GM19324 (cell line): ENCODE results near the gene PLK5.
"Not testable (repeated sequence)": the region's sequence is repeated elsewhere in the genome, so short reads cannot be mapped to it uniquely, and the experiment has no call there.

Experiments
- ATAC-seq: cut with Tn5 transposase; IDR thresholded peaks from one replicate; pipeline ENCODE4 v1.9.1; 2021; ENCODE audit warnings: mild to moderate bottlenecking, moderate library complexity; ENCODE audit not compliant: unreplicated experiment, low FRiP score

The PLK5 gene

DNA sequence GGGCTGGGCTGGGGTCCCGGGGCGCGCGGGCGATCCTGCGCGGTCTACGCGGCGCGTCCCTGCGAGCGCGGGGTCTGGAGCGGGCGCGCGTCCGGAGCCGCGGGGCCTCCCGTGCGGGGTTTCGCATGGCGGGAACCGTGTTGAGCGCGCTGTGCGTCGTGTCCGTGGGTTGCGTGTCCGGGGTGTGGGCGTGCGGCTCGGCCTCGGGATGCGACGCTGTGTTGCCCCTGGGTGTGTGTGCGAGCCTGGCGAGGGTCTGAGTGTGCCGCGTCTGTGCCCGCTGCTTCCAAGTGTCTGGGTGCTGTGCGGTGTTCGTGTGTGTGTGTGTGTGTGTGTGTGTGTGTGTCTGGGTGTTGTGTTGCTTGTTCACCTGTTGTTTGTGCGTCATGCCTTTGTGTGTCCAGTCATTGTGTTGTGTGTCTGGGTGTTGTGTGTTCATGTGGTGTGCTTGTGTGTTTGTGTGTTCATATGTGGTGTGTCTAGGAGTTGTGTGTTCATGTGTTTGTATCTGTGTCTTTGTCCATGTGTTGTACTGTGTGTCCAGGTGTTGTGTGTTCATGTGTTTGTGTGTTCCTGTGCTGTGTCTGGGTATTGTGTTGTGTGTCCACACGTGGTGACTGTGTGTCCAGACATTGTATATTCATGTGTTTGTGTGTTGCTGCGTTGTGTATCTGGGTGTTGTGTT, 552 bp downstream of the PLK5 start:
- ATAC-seq, result no peak

DNA sequence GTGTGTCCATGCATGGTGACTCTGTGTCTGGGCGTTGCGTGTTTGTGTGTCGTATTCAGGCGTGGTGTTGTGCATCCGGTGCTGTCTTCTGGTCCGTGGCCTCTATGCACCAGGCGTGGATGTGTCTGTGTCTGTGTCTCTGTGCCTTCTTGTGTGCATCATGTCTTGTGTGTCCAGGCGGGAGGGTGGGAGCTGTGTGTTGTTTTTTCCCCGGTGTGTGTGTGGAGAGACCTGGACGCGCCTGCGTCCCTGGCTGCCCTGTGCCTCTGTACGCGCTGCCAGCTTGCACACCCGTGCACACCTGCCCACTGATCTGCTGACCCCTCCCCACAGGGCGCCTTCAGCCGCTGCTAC, 1.1 kb downstream of the PLK5 start:
- ATAC-seq, result no peak

DNA sequence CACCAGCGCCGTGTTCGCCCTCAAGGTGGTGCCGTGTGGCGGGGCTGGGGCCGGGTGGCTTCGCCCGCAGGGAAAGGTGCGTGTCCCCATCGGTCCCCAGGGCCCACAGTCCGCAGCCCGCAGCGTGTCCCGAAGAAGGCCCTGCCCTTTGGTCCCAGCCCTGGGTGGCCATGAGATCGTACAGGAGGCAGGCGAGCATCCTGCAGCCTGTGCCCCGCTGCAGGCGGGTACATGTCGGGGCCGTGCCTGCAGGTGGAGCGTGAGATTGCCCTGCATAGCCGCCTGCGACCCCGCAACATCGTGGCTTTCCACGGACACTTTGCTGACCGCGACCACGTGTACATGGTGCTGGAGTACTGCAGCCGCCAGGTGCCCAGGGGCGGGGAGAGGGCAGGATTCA, 1.5 kb downstream of the PLK5 start:
- no peak for ATAC-seq

DNA sequence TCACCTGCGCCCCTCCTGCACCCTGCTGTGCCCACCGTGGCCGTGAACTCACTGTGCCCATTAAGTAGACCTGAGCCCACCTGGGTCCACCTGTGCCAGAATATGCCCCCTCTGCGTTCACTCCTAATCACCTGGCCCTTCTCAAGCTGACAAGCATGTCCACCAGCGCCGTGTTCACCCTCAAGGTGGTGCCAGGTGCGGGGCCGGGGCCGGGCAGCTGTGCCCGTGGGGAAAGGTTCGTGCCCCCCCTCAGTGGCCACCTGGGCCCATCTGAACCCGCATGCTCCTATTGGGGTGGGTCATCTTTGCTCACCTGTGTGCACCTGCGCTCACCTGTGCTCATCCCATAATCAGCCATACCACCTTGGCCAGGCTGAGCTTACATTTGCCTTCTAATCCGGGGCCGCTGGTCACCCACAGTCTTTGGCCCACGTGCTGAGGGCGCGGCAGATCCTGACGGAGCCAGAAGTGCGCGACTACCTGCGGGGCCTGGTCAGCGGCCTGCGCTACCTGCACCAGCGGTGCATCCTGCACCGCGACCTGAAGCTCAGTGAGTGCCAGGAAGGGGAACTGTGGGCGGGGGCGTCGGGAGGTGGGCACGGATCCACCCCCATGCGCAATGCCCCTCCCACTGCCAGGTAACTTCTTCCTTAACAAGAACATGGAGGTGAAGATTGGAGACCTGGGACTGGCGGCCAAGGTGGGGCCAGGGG, 2.3 kb downstream of the PLK5 start:
- no peak for ATAC-seq

DNA sequence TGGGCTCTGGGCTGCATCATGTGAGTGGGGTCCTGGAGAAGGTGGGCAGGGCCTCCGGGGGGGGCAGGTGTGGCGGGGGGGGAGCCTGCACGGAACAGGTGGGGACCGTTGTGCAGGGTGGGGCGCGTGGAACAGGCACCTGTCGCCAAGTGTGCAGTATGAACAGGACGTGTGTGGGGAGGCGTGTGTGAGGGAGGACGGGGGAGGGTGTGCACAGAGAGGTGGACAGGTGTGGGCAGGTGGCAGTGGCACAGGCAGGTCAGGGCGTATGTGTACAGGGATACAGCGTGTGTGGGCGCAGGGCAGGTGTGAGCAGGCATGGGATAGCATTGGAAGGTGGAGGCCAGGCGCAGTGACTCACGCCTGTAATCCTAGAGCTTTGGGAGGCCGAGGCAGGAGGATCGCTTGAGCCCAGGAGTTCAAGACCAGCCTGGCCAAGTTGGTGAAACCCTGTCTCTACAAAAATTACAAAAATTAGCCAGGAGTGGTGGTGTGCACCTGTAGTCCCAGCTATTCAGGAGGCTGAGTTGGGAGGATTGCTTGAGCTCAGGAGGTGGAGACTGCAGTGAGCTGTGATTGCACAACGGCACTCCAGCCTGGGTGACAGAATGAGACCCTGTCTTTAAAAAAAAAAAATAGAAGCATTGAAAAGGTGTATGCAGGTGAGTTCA, 3.2 kb downstream of the PLK5 start:
- no peak for ATAC-seq

DNA sequence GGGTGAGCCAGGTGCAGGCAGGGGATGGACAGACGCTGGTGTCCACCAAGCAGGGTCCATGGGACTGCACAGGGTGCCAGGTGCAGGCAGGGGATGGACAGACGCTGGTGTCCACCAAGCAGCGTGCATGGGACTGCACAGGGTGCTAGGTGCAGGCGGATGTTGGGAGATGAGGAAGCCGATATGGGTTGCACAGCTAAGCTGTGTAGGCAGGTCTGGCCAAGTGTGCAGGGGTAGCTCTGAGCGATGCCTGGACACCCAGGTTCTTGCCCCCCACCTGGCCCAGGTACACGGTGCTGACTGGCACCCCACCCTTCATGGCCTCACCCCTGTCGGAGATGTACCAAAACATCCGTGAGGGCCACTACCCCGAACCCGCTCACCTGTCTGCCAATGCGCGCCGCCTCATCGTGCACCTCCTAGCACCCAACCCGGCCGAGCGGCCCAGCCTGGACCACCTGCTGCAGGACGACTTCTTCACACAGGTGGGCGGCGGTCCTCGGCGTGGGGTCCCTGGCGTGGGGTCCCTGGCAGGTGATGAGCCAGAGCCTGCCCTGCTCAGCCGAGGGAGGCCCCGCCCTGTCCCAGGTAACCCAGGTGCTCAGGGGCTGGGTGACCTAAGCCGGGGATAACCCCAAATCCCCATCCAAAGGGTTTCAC, 3.9 kb downstream of the PLK5 start:
- no peak for ATAC-seq

DNA sequence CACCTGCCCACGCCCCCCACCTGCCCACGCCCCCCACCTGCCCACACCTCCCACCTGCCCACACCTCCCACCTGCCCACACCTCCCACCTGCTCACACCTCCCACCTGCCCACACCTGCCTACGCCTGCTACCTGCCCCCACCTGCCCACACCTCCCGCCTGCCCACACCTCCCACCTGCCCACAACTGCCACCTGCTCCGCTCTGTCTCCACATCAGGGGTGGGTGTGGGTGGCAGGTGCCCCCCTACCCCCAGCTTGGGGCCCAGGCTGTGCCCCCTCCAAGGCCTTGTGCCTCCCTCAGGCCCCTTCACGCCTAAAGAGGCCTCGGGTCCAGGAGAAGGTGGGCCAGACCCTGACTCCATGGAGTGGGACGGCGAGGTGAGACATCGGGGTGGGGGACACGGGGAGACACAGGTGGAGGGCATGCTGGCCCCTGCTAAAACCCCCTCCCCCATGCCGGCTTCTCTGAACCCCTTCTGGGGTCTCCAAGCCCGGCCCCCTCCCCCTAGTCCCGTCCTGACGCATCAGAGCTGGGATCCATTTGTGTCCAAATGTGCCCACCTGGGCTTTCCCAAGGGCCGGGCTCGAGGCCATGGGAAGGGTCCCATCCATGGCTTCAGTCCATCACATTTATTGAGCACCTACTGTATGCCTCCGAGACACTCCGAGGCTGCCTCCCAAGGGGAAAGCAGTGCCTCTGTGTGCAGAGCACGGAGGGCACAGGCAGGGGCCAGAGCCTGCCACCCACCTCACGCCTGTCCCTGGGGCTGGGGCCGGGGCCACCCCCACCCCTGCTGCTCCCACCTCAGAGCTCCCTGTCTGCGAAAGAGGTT, 4.9 kb downstream of the PLK5 start:
- ATAC-seq, result no peak

DNA sequence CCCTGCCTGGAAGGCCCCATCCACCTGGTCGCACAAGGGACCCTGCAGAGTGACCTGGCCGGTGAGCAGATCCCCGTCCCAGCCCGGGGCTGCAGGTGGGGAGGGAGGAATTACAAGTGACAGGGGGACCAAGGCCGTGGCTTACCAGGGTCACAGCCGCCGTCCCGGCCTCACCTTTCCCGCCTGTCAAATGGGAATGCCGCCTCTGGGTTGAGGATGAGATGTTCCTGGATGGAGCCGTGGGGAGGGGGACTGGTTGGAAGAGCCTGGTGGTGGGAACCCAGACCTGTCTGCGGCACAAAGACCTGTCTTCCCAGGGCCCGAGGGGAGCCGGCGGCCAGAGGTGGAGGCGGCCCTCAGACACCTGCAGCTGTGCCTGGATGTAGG, 5.5 kb downstream of the PLK5 start:
- no peak for ATAC-seq

DNA sequence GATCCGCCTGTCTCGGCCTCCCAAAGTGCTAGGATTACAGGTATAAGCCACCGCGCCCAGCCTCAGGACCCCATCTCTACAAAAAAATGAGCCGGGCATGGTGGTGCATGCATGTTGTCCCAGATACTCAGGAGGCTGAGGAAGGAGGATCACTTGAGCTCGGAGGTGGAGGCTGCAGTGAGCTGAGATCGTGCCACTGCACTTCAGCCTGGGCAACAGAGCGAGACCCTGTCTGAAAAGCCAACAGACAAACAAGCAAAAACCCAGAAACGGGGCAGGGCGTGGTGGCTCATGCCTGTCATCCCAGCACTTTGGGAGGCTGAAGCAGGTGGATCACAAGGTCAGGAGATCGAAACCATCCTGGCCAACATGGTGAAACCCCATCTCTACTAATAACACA, 7.0 kb downstream of the PLK5 start:
- not testable (repeated sequence) for ATAC-seq

DNA sequence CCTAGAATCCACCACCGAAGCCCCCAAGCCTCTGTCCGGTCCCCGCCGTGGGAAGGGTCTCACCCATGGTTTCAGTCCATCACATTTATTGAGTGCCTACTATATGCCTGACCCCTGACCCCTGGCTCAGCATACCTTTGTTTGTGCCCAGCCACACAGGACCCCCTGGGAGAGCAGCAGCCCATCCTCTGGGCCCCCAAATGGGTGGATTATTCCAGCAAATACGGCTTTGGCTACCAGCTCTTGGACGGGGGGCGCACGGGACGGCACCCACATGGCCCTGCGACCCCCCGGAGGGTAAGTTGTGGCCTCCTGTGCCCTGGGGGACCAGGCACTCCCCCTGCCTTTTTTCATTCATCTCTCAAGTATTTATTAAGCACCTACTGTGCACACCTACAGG, 7.7 kb downstream of the PLK5 start:
- no peak for ATAC-seq

DNA sequence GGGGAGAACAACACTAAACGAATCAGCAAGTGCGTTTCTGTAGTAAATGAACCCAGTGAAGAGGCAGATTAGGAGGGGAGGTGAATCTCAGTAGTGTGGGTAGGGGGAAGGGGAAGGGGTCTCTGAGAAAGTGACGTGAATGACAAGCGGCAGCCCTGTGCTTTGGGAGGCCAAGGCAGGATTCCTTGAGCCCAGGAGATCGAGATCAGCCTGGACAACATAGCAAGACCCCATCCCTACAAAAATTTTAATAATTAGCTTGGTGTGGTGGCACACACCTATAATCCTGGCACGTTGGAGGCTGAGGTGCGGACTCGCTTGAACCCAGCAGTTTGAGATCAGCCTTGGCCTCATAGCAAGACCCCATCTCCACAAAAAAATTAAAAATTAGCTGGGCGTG, 8.1 kb downstream of the PLK5 start:
- no peak for ATAC-seq

DNA sequence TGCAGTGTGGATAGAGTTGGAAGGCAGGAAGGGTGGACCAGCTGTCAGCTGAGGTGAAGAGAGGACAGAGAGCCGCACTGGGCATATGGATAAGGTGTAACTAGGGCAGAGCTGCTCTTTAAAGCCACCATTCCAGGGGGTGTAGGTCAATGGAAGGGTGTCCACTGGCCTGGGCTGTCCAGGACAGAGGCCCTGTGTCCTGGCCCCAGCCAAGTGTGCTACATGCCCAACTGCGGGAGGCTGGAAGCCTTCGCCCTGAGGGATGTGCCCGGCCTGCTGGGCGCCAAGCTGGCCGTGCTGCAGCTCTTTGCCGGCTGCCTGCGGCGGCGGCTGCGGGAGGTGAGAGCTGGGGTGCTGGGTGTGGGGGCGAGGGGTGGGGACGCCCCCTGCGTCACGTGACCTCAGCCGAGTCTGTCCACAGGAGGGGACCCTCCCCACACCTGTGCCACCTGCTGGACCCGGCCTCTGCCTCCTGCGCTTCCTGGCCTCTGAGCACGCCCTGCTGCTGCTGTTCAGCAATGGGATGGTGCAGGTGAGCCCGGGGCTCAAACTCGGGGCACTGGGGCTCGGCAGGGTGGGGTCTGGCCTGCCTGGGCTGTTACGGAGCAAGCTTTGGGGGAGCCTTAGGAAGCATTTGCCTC, 9.8 kb downstream of the PLK5 start:
- ATAC-seq, result no peak

DNA sequence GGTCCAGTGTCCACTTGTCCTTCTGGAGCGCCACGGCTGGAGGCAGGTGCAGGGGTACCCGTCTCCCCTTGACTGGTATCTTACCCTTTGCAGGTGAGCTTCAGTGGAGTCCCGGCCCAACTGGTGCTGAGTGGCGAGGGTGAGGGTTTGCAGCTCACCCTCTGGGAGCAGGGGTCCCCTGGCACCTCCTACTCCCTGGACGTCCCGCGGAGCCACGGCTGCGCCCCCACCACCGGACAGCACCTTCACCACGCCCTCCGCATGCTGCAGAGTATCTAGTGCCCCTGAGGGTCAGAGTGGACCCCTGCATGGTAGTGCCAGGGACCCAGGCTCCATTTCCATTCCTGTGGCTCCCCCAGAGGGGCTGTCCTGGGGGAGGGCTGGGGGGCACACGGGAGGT, 11.1 kb downstream of the PLK5 start:
- ATAC-seq, result no peak

DNA sequence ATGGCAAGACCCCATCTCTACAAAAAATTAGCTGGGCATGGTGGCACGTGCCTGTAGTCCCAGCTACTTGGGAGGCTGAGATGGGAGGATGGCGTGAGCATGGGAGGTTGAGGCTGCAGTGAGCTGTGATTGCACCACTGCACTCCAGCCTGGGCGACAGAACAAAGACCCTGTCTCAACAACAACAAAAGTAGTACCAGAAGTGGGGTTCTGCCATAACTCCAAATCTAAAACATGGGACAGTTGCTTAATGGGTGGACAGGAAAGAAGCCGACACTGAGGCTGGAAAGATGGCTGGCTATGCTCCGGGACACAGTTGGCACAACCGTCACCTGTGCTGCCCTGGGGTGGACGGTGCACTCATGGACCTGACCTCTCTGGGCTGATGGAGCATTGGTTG, 11.8 kb downstream of the PLK5 start:
- not testable (repeated sequence) for ATAC-seq

DNA sequence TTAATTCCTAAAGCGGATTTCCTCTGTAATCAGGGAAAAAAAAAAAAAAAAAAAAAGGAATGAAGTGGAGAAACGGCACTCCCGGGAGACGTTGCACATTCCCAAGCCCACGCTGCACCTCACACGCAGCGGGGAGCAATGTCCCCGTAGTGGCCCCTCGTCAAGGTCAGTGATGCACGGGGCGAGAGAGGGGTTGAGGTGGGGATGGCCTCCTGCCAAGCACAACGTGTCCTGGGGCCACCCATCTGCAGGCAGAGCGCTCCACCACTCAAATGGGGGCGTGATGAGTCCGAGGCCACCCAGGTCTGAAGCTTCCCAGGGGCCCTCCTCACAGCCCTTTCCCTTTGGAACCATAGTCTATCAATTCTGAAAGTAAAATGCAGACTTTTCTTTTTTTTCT, 15.1 kb downstream of the PLK5 start:
- no peak for ATAC-seq

DNA sequence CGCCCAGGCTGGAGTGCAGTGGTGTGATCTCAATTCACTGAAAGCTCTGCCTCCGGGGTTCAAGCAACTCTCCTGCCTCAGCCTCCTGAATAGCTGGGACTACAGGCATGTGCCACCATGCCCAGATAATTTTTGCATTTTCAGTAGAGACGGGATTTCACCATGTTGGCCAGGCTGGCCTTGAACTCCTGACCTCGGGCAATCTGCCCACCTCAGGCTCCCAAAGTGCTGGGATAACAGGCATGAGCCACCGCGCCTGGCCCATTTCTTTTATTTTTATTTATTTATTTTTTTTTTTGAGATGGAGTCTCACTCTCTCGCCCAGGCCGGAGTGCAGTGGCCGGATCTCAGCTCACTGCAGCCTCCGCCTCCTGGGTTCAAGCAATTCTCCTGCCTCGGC, 15.9 kb downstream of the PLK5 start:
- ATAC-seq, result not testable (repeated sequence)

DNA sequence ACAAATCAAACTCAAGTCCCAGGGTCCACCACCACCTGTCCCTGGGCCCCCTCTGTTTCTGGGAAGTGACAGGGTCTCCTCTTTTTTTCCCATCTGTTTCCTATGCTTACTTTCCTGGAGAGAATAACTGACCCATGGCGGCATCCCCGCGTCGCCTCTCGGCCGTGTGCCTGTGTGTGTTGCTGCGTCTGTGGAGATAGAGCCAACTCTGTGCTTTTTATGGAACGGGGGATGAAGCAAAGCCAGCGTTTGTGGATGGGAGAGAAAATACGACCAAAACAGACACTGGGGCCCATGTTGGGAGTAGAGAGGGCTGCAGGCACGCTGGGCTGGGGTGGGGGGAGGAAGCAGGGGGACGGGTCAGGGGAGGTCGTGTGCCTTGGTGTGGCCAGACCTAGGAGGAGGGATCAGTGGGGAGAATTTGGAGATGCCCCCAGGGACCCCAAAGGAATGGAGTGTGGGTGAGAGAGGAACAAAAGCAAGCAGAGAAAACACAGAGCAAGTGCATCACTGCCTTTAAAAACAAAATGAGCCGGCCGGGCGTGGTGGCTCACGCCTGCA, 16.6 kb downstream of the PLK5 start:
- ATAC-seq, result no peak

DNA sequence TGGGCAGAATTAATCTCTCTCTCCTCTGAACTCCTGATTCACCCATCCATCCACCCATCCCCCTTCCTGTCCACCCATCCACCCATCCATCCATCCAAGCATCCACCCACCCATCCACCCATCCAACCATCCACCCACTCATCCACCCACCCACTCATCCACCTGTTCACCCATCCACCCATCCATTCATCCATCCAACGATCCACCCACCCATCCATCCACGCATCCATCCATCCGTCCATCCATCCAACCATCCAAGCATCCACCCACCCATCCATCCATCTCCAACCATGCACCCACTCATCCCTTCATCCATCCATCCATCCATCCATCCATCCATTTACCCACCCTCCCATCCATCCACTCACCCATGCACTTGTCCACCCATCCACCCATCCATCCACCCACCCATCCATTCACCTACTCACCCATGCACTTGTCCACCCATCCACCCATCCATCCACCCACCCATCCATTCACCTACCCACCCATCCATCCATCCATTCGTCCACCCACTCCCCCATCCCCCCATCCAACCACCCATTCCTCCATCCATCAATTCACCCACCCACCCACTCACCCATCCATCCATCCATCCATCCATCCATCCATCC, 25.6 kb downstream of the PLK5 start:
- no peak for ATAC-seq
